Measurements from ENCODE around the gene INPP5J.

DNA sequence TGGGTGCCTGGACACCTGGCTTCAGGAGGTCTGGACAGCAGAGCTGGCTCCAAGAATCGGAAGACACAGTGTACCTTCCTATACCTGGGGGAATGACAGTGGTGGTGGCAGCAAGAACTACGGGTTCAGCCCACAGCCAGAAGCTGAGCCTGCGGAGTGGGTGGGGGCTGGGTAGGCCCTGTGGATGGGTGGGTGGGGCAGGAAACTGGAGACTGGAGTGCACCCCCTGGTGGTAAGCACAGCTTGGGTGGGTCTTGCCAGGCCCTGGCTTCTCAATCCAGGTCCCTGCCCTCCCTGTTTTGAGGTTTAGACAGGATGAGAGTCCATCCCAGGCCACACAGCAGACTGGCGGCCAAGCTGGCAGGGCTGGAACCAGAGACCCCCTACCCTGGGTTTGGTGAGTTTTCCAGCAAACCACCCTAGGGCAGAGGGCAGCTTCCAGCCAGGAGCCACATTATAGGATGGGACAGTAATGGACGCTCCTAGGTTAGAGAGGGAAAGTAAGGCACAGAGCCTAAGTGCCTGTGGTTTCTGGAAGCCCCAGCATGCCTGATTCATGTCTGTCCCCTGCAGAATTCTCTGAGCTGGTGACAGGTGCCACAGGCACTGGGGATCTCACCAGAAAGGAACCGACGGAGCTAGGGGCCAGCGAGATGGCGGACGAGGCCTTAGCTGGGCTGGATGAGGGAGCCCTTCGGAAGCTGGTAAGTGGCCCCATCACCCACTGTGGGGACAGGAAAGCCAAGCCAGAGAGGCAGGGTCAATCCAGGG is 40.0 kb upstream of the INPP5J start:
- TF ChIP-seq, protein P1, sequence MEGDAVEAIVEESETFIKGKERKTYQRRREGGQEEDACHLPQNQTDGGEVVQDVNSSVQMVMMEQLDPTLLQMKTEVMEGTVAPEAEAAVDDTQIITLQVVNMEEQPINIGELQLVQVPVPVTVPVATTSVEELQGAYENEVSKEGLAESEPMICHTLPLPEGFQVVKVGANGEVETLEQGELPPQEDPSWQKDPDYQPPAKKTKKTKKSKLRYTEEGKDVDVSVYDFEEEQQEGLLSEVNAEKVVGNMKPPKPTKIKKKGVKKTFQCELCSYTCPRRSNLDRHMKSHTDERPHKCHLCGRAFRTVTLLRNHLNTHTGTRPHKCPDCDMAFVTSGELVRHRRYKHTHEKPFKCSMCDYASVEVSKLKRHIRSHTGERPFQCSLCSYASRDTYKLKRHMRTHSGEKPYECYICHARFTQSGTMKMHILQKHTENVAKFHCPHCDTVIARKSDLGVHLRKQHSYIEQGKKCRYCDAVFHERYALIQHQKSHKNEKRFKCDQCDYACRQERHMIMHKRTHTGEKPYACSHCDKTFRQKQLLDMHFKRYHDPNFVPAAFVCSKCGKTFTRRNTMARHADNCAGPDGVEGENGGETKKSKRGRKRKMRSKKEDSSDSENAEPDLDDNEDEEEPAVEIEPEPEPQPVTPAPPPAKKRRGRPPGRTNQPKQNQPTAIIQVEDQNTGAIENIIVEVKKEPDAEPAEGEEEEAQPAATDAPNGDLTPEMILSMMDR (IDR thresholded peaks at IDR 0.05; ENCODE audit: poor library complexity, severe bottlenecking): no peak
- no peak for TF ChIP-seq MXI1 (conservative IDR thresholded peaks at IDR 0.05; ENCODE audit: poor library complexity, severe bottlenecking)
- no peak for TF ChIP-seq POLR2AphosphoS5 (IDR thresholded peaks at IDR 0.05)
- TF ChIP-seq RAD21 (conservative IDR thresholded peaks at IDR 0.05): no peak
- no peak for TF ChIP-seq SMC3 (conservative IDR thresholded peaks at IDR 0.05; ENCODE audit: poor library complexity)
- no peak for TF ChIP-seq EZH2 (IDR thresholded peaks at IDR 0.05; ENCODE audit: borderline replicate concordance, insufficient read depth, low read length, poor library complexity, severe bottlenecking)
- TF ChIP-seq TAF1 (IDR thresholded peaks at IDR 0.05; ENCODE audit: low read depth): no peak
- no peak for TF ChIP-seq EP300 (conservative IDR thresholded peaks at IDR 0.05; ENCODE audit: poor library complexity, severe bottlenecking)
